ENCODE data around the gene FBXL17. TPM values are rescaled to one million over a fixed set of nuclear protein-coding genes. Genes with fewer than 3 reads are reported as not detected.

FBXL17 gene
- total RNA-seq, 1 donor from 2014 or later = 17.1 TPM

DNA sequence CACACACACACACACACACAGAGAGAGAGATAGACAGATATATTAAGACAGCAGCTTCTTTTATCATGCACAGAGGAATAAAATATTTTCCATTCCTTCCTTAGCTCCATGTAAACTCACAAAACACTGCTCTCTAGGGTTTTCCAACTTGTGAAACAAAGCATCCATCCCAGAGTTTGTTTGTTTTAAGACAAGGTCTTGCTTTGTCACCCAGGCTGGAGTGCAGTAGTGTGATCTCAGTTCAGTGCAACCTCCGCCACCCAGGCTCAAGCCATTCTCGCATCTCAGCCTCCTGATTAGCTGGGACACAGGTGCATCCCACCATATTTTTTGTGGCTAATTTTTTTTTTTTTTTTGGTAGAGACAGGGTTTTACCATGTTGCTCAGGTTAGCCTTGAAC is 298.7 kb downstream of the FBXL17 start:
- H3K36me3 ChIP-seq = no peaks in the 10 kb centered on the region
- ATAC-seq = no peak
- intact Hi-C loops (cut with DNase I) = no loop called here

DNA sequence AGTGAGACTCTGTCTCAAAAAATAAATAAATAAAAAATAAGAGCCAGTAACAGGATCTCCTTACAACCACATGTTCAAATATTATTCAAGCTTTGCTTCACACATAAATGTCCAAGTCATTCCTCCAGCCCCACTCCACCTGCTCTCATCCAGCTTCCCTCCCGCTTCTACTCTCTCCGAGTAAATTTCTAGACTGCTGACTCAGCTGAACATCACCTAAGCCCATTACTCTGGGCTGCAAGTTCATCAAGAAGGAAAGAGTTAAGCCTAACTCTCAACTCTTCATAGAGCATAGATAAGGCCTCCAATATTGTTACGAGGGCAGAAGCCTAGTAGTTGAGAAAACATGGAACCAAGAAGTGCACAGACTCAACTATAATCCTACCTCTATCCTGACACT is 300.2 kb downstream of the FBXL17 start:
- no peak for DNase-seq
- Histone ChIP-seq H3K9me3 (no peaks in the 10 kb centered on the region), H3K4me3 (no peak overlapping the region), H3K27me3 (ENCODE audit: low read depth) (no peaks in the 10 kb centered on the region), H3K27ac (no peak overlapping the region), H3K4me1 (no peaks in the 10 kb centered on the region), H3K36me3 (no peaks in the 10 kb centered on the region)
- TF ChIP-seq, protein P1, sequence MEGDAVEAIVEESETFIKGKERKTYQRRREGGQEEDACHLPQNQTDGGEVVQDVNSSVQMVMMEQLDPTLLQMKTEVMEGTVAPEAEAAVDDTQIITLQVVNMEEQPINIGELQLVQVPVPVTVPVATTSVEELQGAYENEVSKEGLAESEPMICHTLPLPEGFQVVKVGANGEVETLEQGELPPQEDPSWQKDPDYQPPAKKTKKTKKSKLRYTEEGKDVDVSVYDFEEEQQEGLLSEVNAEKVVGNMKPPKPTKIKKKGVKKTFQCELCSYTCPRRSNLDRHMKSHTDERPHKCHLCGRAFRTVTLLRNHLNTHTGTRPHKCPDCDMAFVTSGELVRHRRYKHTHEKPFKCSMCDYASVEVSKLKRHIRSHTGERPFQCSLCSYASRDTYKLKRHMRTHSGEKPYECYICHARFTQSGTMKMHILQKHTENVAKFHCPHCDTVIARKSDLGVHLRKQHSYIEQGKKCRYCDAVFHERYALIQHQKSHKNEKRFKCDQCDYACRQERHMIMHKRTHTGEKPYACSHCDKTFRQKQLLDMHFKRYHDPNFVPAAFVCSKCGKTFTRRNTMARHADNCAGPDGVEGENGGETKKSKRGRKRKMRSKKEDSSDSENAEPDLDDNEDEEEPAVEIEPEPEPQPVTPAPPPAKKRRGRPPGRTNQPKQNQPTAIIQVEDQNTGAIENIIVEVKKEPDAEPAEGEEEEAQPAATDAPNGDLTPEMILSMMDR (IDR thresholded peaks at IDR 0.05) = no peak
- ATAC-seq = no peak
- intact Hi-C loops (cut with DNase I) = no loop called here

More for the DNA sequence above, 298.7 kb downstream of the FBXL17 start:
- Histone ChIP-seq H3K4me3 (no peak overlapping the region), H3K9me3 (no peaks in the 10 kb centered on the region), H3K27me3 (ENCODE audit: low read depth) (no peaks in the 10 kb centered on the region), H3K27ac (no peak overlapping the region), H3K4me1 (no peaks in the 10 kb centered on the region)
- TF ChIP-seq, protein P1 (IDR thresholded peaks at IDR 0.05) = no peak
- DNase-seq = no peak

DNA sequence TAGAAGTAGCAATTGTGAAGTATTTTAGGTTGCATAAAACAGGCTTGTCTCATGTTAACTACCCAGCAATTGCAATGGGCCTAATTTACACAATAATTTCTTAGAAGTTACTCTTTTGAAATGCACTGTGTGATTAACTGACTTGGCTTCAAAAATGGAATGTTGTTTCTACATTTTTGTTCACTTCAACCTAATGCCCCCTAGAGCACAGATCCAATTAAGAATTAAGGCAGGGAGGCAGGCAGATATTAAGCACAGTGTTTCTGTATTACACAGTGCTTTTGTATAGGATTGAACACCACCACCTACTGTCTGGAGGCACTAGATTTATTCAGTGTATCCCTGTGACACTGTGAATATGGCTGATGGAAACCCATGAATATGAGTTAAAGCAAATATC is 302.1 kb downstream of the FBXL17 start:
- intact Hi-C loops (cut with DNase I) = no loop called here
- Histone ChIP-seq H3K27me3 (ENCODE audit: low read depth) (no peaks in the 10 kb centered on the region), H3K9me3 (no peaks in the 10 kb centered on the region), H3K36me3 (no peaks in the 10 kb centered on the region), H3K27ac (no peak overlapping the region), H3K4me3 (no peak overlapping the region), H3K4me1 (no peaks in the 10 kb centered on the region)
- TF ChIP-seq, protein P1 (IDR thresholded peaks at IDR 0.05) = no peak
- DNase-seq (no peak), ATAC-seq (no peak)

DNA sequence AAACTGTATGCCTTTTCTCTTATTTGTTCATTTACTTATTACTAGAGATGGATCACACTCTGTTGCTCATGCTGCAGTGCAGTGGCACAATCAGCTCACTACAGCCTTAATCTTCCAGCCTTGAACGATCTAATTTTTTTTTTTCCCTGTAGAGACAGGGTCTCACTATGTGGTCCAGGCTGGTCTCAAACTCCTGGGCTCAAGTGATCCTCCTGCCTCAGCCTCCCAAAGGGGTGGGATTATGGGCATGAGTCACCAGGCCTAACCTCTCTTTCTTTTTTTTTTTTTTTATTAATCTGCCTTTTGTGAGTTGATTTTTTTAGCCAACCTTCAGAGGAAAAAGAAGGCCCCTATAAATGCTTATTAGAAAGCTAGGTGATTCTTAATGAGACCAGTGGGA is 303.0 kb downstream of the FBXL17 start:
- Histone ChIP-seq H3K4me1 (no peaks in the 10 kb centered on the region), H3K27ac (no peak overlapping the region), H3K4me3 (no peak overlapping the region), H3K9me3 (no peaks in the 10 kb centered on the region), H3K27me3 (ENCODE audit: low read depth) (no peaks in the 10 kb centered on the region), H3K36me3 (no peaks in the 10 kb centered on the region)
- TF ChIP-seq, protein P1 (IDR thresholded peaks at IDR 0.05) = no peak
- intact Hi-C loops (cut with DNase I) = no loop called here
- ATAC-seq (no peak), DNase-seq (no peak)

DNA sequence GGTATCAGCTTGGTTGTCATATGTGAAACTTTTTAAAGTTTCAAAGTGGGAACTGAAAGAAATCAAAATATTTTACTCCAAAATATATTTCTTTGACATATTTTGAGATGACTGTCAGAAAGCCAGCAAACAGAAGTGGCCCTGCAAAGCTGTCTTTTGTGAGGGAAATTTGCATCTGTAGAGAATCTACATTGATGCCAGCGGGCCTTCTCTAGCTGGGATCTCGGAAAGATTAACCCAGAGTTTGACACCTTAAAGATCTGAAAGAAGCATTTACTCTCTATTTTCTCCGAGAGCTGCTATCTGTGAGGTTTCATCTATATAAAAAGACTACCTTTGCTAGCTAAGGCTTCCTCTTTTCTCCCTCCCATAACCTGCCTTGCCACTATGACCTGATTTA is 303.6 kb downstream of the FBXL17 start:
- no peak for DNase-seq
- Histone ChIP-seq H3K4me1 (no peaks in the 10 kb centered on the region), H3K9me3 (no peaks in the 10 kb centered on the region), H3K27ac (no peak overlapping the region), H3K27me3 (ENCODE audit: low read depth) (no peaks in the 10 kb centered on the region), H3K36me3 (no peaks in the 10 kb centered on the region), H3K4me3 (no peak overlapping the region)
- intact Hi-C loops (cut with DNase I) = no loop called here
- ATAC-seq = no peak
- TF ChIP-seq, protein P1 (IDR thresholded peaks at IDR 0.05) = no peak

DNA sequence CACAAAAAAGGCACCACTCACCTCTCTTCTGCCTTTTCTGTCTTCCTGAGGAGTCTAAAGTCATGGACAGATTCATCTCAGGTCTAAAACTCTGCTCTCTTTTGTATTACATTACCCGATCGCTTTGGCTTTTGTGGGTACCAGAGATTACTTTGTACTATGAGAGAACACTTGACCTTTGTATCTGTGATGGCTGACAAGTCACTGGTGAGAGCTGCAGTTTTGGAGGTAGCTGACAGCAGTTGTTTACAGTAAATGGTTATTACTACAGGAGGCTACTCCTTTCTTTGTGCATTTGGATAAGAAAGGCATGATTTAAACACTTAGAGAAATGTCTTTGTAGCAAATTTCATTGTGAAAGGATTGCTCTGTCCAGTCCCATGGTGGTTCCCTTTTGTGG is 307.3 kb downstream of the FBXL17 start:
- no peak for ATAC-seq
- intact Hi-C loops (cut with DNase I) = no loop called here
- H3K27me3 ChIP-seq (ENCODE audit: low read depth) = no peaks in the 10 kb centered on the region

More for the DNA sequence above, 307.3 kb downstream of the FBXL17 start:
- no peak overlapping the region for H3K4me3 ChIP-seq
- TF ChIP-seq, protein P1 (IDR thresholded peaks at IDR 0.05) = no peak
- no peak overlapping the region for H3K27ac ChIP-seq
- no peaks in the 10 kb centered on the region for H3K9me3 ChIP-seq
- no peak for DNase-seq
- H3K36me3 ChIP-seq = no peaks in the 10 kb centered on the region
- no peaks in the 10 kb centered on the region for H3K4me1 ChIP-seq

Data from lower lobe of right lung (tissue), 2 donors.